NCI-H510A treated with DMSO at 0.1 percent for 48 hours (cell line): ENCODE data around the gene PTBP1.
"Not testable (repeated sequence)": the region's sequence is repeated elsewhere in the genome, so short reads cannot be mapped to it uniquely, and the experiment has no call there.

Source experiments
- DNase-seq: peaks from one replicate; lab custom pipeline; 2025; lab: John Stamatoyannopoulos, UW

The PTBP1 gene

DNA sequence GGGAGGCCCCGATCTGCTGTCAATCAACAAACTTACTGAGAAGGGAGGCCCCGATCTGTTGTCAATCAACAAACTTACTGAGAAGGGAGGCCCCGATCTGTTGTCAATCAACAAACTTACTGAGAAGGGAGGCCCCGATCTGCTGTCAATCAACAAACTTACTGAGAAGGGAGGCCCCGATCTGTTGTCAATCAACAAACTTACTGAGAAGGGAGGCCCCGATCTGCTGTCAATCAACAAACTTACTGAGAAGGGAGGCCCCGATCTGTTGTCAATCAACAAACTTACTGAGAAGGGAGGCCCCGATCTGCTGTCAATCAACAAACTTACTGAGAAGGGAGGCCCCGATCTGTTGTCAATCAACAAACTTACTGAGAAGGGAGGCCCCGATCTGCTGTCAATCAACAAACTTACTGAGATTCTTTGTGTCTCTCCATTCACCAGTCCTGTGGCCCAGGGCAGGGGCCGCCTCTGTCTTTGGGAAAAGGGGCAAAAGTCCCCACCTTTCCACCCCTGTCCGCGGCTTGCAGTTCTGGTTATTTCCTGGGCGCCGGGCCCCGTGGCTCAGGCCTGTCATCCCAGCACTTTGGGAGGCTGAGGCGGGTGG, 56.5 kb downstream of the PTBP1 start:
- DNase-seq = not testable (repeated sequence)

DNA sequence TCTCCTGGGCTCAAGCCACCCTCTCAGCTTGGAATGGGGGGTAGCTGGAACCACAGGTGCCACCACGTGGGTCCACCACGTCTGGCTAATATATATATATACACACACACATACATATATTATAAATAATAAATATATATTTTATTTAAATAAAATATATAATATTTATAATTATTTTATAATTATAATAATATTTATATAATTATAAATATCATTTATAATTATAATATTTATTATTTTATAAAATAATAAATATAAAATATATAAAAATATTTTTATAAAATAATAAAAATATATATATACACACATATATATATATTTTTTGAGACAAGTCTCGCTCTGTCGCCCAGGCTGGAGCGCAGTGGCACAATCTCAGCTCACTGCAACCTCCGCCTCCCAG, 57.3 kb downstream of the PTBP1 start:
- no peak for DNase-seq

DNA sequence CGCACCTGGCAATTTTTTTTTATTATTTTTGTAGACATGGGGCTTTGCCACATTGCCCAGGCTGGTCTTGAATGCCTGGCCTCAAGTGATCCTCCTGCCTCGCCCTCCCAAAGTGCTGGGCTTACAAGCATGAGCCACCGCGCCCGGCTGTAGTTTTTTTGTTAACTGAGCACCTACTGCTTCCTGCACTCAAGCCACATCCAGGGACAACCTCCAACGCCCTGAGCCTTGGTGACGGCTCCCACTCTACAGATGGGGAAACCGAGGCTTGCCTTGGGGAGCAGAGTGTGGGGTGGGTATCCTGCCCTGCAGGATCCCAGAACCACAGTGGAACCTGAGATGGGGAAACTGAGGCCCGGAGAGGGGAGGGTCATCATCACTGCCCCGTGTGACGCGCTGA, 57.9 kb downstream of the PTBP1 start:
- DNase-seq = no peak

DNA sequence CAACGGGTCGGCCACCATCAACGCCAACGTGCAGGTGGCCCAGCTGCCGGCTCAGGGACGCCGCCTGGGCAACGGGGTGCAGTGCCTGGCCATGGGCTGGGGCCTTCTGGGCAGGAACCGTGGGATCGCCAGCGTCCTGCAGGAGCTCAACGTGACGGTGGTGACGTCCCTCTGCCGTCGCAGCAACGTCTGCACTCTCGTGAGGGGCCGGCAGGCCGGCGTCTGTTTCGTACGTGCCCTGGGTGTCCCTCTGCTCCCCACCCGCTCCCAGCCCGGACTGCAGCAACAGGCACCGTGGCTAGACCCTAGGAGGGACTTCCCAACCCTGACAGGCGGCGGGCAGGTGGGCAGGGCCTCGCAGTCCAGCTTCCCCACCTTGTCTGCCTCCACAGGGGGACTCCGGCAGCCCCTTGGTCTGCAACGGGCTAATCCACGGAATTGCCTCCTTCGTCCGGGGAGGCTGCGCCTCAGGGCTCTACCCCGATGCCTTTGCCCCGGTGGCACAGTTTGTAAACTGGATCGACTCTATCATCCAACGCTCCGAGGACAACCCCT, 58.4 kb downstream of the PTBP1 start:
- no peak for DNase-seq

DNA sequence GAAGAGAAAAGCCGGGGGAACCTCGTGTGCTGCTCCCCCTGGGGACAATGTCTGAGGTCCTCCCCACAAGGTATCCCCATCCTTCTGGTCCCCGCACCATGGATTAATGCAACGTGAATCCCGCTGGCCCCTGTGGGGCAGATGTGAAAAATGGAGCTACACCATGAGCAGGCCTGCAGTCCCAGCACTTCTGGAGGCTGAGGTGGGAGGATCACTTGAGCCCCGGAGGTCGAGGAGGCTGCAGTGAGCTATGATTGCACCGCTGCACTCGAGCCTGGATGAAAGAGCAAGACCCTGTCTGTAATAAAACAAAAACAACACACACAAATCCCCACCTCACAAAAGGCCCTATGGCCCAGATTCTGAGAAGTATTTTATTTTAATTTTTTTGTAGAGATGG, 61.0 kb downstream of the PTBP1 start:
- no peak for DNase-seq

DNA sequence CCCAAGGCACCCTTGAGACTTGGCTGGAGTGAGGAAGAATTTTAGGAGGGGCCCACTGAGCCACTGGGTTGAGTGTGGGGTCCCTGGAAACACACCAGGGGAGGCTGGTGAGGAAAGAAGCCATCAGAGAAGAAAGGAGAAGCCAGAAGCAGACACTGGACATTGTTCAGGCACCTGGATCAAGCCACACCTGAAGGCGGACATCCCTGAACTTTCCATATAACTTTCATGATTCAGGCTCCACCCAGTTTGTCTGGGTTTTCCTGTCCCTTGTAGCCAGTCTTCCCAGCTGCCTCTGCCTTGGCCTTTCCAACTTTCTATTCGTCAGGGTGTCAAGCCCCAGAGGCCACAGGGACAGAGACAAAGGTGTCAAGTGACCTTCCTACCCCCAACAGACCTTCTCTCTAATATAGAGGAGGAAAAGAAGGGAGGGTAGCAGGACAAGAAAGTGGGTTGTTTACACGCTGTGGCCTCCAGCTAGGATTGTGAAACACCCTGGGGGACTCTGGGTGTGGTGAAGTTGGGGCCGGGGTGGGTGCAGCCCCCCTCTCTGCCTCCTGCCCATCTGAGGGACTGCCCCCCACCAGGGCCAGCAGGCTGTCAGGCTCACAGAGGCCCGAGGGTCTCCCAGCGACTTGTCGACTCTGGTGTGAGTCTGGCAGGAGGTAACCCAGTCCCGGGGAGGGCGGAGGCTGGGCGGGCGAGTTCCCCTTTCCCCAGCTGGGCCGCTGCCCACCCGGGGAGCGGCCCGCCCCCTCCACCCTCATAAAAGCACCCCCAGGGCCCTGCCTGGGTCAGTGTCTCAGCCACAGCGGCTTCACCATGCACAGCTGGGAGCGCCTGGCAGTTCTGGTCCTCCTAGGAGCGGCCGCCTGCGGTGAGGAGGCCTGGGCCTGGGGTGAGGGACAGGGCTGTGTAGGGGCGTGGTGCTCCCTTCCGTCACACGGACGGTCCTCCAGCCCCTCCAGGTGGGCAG, 61.9 kb downstream of the PTBP1 start, which contains the start of gene CFD:
TSS of gene CFD (plus strand) at position 797 of the 976 bp plus-strand sequence. CDS start at position 823, 26 bp downstream.
- no peak for DNase-seq

DNA sequence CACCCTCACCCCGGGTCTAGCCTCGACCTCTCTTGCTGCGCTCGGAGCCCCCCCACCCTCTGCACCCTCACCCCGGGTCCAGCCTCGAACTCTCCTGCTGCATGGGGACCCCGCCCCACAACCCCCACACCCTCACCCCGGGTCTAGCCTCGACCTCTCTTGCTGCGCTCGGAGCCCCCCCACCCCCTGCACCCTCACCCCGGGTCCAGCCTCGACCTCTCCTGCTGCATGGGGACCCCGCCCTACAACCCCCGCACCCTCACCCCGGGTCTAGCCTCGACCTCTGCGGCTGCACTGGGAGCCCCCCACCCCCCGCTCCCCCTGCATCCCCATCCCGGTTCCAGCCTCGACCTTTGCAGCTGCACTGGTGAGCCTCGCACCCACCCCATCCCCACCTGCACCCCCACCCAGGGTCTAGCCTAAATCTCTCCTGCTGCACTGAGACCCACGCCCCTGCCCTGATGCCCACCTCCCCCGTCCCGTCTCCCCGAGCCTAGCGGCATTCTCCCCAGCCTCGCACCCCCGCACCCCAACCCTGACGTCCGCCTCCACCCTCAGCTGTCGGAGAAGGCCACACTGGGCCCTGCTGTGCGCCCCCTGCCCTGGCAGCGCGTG, 64.0 kb downstream of the PTBP1 start:
- DNase-seq = no peak
